ENCODE measurements around the gene ABTB2.
A peak's percentile ranks its signal among the peaks of the same experiment; 100 is the strongest.

Gene ABTB2

GRCh38 chr11:34208266-34209135, 149.3 kb downstream of the ABTB2 start:
- peaks cover 26% of the 10 kb centered on the region for H3K4me1 Mint-ChIP-seq
- H3K4me3 Mint-ChIP-seq, result no peak overlapping the region
- DNase-seq (ENCODE audit: low spot score in 2 of 2), result no peak
- no peaks in the 10 kb centered on the region for H3K9me3 Mint-ChIP-seq
- H3K27ac Mint-ChIP-seq, result peak overlapping the region; percentile 0
- ATAC-seq, result peak; percentile 83
- H3K36me3 Mint-ChIP-seq, result no peaks in the 10 kb centered on the region

DNA sequence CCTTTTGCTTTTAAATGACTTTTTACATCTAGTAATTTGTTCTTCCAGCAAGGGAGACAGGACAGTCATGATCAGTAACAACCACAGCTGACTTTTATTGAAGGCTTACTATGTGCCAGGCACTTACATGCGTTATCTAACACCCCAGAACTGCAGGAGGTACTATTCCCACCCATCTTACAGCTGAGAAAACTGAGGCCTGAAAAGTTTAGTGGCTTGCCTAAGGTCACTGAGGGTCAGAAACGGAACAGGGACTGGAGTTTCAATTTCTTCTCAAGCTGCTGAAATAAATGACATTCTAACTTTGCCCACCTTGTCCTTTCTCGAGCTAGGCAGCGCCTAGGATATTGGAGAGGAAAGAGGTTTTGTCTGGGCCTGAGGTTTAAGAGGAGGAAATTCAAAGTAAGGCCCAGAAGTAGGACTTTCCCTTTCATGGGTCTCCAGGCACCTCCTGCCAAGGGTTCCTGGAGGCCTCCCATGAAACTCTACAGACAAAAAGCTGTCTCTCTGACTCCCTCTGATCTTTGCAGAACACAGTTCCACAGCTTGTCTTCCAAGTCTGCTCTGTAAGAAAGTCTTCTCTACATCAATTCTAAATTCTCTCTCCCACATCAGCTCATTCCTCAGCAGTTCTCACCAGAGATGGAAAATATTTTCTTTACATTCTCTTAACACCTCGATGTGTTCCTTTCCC, 150.2 kb downstream of the ABTB2 start:
- Mint-ChIP-seq H3K27ac (peak overlapping the region; percentile 0), H3K9me3 (no peaks in the 10 kb centered on the region), H3K4me1 (peaks cover 30% of the 10 kb centered on the region), H3K4me3 (no peak overlapping the region), H3K36me3 (no peaks in the 10 kb centered on the region)
- DNase-seq (ENCODE audit: low spot score in 2 of 2) (no peak), ATAC-seq (no peak)

- Mint-ChIP-seq H3K36me3 (no peaks in the 10 kb centered on the region), H3K9me3 (no peaks in the 10 kb centered on the region), H3K4me1 (peaks cover 30% of the 10 kb centered on the region), H3K27ac (no peak overlapping the region), H3K4me3 (no peak overlapping the region)
- no peak for DNase-seq (ENCODE audit: low spot score in 2 of 2)
- no peak for ATAC-seq
Observed at GRCh38 chr11:34206407-34207300, 151.2 kb downstream of the ABTB2 start.

DNA sequence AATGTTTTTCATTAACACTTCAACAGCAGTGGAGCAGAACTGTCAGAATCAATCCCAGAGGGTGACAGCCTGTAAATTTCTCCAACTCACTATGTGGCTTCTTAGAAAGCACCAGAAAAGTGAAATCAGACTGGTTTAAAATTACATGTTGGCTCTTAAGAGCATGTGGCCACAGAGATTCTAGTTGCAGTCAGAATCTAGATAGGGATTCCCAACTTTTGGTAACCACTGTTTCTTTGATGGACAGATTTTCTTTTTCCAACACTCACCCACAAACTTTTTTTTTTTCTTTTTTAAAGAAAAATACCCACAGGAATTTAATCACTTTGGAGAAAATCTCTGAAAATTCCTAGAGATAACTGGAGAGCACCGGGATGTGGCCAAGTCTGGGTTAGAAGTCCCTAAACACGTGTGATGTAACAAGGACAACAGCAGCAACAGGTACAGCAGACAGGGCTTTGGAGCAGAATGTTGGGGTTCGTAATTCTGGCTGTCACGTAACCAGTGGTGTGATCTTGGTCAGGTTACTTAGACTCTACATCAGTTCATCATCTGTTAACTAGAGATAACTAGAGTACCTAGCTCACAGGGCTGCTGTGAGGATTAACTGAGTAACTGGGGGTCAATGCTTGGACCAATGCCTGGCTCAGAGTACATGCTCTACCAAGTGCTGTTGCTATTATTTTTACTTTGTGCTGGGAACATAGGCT, 152.3 kb downstream of the ABTB2 start:
- H3K36me3 Mint-ChIP-seq, result no peaks in the 10 kb centered on the region
- no peak overlapping the region for H3K4me3 Mint-ChIP-seq
- no peak overlapping the region for H3K27ac Mint-ChIP-seq
- ATAC-seq, result no peak
- no peaks in the 10 kb centered on the region for H3K9me3 Mint-ChIP-seq
- no peak for DNase-seq (ENCODE audit: low spot score in 2 of 2)
- peaks cover 30% of the 10 kb centered on the region for H3K4me1 Mint-ChIP-seq

- Mint-ChIP-seq H3K36me3 (no peaks in the 10 kb centered on the region), H3K27ac (no peak overlapping the region), H3K4me3 (no peak overlapping the region), H3K9me3 (no peaks in the 10 kb centered on the region), H3K4me1 (peaks cover 30% of the 10 kb centered on the region)
- DNase-seq (ENCODE audit: low spot score in 2 of 2), result no peak
- ATAC-seq, result peak; percentile 72
Observed at GRCh38 chr11:34204396-34205279, 153.2 kb downstream of the ABTB2 start.

DNA sequence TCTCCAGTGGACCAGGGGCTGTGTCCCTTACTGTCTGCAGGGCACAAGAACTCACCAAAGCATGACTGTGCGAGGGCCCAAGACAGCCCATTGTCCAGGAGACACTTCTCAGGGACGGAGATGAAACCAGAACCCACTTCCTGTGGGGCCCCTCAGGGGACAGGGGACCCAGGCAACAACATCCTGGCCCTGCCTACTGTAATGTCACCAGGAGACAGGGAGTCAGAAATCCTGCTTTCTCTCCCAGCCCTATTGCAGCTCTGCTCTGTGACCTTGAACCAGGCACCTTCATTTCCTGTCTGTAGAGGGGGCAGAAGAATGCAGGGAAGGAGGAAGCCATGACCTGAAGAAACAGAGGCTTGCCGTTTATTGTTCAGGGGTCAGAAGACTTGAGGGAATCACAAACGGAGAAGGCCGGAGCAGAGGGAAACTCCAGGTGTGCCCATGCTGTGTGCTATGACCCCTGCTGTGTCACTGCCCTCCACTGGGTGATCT, 154.4 kb downstream of the ABTB2 start:
- peaks cover 34% of the 10 kb centered on the region for H3K4me1 Mint-ChIP-seq
- no peaks in the 10 kb centered on the region for H3K9me3 Mint-ChIP-seq
- peak overlapping the region; percentile 58 for H3K27ac Mint-ChIP-seq
- ATAC-seq (peak; percentile 12), DNase-seq (ENCODE audit: low spot score in 2 of 2) (no peak)
- H3K4me3 Mint-ChIP-seq, result no peak overlapping the region
- H3K36me3 Mint-ChIP-seq, result no peaks in the 10 kb centered on the region

GRCh38 chr11:34201129-34201528, 156.7 kb downstream of the ABTB2 start:
- Mint-ChIP-seq H3K27ac (no peak overlapping the region), H3K36me3 (peaks cover 6% of the 10 kb centered on the region), H3K9me3 (no peaks in the 10 kb centered on the region), H3K4me3 (no peak overlapping the region), H3K4me1 (peaks cover 42% of the 10 kb centered on the region)
- no peak for ATAC-seq
- no peak for DNase-seq (ENCODE audit: low spot score in 2 of 2)

DNA sequence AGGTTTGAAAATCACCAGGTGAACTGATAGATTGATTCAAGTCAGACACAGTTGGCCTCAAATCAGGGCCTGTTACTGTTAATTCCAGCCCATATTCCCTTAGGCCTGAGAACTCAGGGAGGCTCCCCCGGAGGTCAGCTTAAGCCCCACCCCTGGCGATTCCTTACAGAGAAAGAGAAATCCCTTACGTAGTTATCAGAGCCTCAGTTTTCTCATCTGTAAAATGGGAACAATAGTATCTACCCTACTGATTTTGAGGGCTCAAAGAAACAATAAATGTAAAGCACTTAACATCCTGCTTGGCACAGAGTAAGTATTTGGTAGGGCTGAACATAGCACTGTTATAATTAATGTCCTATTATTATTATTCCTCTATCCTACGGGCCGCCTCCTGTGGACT, 158.3 kb downstream of the ABTB2 start:
- peaks cover 42% of the 10 kb centered on the region for H3K4me1 Mint-ChIP-seq
- H3K9me3 Mint-ChIP-seq, result no peaks in the 10 kb centered on the region
- H3K36me3 Mint-ChIP-seq, result peaks cover 6% of the 10 kb centered on the region
- ATAC-seq (no peak), DNase-seq (ENCODE audit: low spot score in 2 of 2) (no peak)
- H3K27ac Mint-ChIP-seq, result no peak overlapping the region
- H3K4me3 Mint-ChIP-seq, result no peak overlapping the region

DNA sequence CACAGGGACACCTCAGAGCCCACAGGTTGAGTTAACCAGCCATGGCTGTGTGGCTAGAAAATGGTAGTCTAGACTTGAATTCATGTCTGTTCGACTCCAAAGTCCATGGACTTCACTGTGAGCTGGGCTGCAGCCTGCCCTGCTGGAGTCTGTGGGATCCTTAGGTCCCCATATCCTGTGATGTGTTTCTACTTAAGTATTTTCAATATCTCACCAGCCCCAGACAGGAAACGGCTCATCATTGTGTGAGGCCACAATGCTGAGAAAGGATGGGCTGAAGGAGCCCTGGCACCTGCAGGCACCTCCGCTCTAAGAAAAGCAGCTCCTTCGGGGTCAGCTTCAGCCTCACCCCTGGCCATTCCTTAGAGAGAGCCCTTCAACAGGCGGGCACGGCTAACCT, 159.3 kb downstream of the ABTB2 start:
- ATAC-seq, result peak; percentile 83
- Mint-ChIP-seq H3K4me3 (no peak overlapping the region), H3K9me3 (no peaks in the 10 kb centered on the region), H3K27ac (peak overlapping the region; percentile 1), H3K4me1 (peaks cover 32% of the 10 kb centered on the region), H3K36me3 (peaks cover 6% of the 10 kb centered on the region)
- no peak for DNase-seq (ENCODE audit: low spot score in 2 of 2)

DNA sequence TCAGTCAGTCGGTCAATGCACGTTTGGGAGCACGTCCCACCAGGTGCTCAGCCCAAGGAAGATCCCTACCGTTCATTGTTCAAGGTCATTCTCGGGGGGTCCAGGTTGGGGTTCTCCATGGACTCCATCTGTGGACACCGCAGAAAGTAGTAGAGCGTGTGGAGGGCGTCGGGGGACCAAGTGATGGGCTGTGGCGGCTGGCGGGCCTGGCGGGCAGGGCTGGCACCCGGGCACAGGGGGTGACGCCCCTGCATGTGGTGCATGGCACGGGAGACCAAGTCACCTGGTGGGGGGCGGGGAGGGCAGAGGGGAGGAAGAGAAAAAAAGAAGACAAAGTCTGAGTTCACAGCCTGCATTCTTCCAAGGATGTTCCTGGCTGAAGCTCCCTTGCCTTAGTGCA, 160.6 kb downstream of the ABTB2 start:
- Mint-ChIP-seq H3K4me1 (peaks cover 35% of the 10 kb centered on the region), H3K27ac (peak overlapping the region; percentile 1), H3K36me3 (peaks cover 6% of the 10 kb centered on the region), H3K9me3 (no peaks in the 10 kb centered on the region), H3K4me3 (no peak overlapping the region)
- DNase-seq (ENCODE audit: low spot score in 2 of 2), result no peak
- no peak for ATAC-seq

DNA sequence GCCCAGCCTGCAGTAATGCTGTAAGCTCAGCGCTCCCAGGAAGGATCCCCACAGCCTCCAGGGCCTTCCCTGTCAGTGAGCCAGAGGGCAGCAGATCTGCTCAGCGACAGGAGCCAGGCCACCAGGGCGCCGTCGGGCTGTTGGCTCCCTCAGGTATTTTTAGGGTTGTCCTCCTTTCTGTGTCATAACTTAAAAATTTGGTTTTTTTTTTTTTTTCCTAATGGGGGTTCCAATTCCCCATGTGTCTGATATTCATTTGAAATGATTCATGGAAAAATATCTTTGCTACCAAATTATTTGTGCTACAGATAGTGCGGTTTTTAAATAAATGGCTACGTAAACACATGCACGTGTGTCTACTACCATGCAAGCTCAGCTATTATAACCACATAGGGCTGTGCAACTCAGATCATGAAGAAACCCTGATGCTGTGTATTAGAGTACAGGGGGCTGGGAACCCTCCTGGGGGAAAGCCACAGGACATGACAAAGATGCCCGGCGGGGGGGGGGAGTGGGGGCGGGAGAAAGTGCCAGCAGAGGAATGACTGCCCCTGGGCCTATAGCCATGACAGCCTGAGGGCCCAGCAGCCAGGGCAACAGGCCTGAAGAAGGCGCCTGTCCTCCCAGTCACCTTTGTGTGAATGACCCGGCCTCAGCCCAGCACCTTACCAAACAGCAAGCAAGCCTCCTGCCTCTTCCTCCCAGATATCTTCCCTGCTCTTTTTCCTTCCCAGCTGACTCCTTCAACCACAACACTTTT, 163.1 kb downstream of the ABTB2 start:
- H3K36me3 Mint-ChIP-seq, result peaks cover 6% of the 10 kb centered on the region

DNA sequence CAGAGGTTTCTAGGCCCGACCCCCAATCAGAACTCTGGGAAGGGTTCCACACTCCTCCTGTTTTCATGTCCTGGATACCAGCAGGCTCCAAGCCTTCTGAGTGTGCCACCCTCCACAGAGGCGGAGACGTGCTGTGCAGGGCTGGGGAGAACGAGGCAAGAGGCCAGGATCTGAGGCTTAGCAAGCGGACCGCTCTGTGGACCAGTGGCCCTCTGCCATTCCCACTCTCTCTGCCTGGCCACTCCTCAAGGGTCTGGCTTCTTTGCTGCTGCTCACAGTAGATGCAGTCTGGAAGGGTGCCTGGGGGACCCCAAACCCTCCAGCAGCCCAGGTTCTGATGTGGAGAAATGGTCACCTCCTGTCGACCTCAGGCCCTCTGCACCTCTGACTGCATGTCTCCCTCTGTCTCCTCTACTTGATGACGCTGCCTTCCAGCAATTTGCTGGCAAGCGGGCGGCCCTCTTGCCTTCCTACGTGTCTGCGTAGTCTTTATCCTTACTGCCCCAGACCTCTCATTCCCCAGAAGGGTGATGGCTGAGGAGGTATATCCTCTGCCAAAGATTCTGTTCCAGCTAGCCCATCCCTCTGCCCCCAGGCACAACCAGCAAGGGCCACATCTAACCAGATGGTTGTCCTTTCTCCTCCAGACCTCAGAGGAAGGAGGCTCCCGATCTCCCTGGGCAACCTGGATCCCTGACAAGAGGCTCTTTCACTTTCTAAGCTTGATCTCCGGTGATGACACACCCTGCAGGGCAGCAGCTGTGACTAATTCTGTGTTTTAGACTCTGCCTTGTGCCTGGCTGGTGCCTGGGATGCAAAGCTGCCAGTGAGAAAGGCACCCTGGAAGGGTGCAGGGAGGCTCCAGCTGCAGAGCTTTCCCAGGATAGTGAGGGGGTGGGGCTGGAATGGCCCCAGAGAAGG, 165.1 kb downstream of the ABTB2 start:
- H3K4me3 Mint-ChIP-seq, result no peak overlapping the region
- H3K27ac Mint-ChIP-seq, result no peak overlapping the region
- ATAC-seq, result peak; percentile 81
- peaks cover 6% of the 10 kb centered on the region for H3K36me3 Mint-ChIP-seq
- peaks cover 21% of the 10 kb centered on the region for H3K4me1 Mint-ChIP-seq
- DNase-seq (ENCODE audit: low spot score in 2 of 2), result no peak
- H3K9me3 Mint-ChIP-seq, result no peaks in the 10 kb centered on the region

More for the DNA sequence above, 163.1 kb downstream of the ABTB2 start:
- DNase-seq (ENCODE audit: low spot score in 2 of 2) (no peak), ATAC-seq (no peak)
- Mint-ChIP-seq H3K9me3 (no peaks in the 10 kb centered on the region), H3K4me1 (peaks cover 39% of the 10 kb centered on the region), H3K4me3 (no peak overlapping the region), H3K27ac (no peak overlapping the region)
